TTC549 (cell line): ENCODE results near the gene OR6S1.
"Not testable (repeated sequence)": the region's sequence is repeated elsewhere in the genome, so short reads cannot be mapped to it uniquely, and the experiment has no call there.

Experiments
- FAIRE-seq: peaks from 2 replicates; lab custom pipeline; 2012; peaks lifted over from hg19 to GRCh38; lab: Jason Lieb, UNC

The OR6S1 gene

DNA sequence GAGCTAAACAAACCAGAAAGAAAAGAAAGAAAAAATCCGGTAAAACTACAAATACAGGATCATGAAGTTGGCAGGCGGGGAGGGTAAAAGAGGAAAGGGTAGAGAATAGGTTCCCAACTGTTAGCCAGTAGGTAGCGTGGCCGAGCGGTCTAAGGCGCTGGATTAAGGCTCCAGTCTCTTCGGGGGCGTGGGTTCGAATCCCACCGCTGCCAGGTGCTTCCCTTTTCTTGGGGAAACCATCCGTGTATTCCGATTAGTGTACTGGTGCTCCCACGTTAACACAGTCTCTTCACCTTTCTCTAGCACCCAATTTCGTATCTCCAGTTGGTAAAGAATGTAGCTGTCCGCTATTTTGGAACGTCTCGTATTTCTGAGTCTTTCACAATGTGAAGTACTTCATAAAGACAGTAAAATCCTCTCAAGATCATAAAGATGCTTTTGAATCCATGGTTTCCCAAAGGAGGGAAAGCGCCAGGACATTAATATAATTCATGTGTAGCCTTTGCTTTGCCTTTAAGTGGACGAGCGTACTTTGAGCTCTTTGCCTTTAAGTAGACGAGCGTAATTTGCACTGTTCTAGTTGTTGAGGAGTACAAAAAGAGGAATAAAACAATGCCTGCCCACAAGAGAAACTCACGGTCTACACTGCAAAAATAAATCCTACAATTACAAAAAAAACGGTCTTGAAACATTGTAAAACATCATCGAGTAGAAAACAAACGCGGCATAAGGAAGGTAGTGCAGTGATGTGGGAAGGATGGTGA, 31.3 kb downstream of the OR6S1 start:
- FAIRE-seq: no peak

DNA sequence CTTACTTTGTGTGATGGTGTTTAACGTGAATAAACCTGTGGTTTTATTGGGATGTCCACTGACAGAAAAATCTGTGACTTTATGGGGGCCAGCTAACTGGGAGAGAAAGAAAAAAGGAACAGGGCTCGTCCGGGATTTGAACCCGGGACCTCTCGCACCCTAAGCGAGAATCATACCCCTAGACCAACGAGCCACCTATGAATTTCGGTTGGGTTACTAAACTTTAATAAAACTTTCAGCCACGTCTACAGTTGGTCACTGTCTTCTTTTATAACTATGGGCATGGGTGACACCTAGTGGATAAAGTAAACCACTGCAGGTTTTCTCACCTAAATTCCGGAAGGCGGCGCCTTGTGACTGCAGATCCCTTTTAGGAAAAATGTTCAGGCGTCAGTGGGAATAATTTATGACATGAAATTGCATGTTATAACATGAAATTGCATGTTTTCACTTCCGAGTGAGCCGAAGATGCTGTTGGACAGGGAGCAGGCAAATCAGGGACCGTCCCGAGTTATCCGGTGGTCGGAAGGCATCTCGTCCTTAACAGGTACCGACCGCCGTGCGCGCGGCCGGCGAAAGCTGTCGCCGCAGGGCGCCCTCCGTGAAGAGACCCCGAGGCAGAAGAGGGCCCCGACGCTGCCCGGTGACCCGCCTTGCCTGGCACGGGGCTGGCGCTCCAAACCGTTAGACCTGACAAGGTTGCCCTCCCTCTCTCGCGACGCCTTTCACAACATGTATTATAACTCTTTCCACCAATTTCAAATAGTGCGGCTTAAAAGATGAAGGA, 32.1 kb downstream of the OR6S1 start:
- no peak for FAIRE-seq

DNA sequence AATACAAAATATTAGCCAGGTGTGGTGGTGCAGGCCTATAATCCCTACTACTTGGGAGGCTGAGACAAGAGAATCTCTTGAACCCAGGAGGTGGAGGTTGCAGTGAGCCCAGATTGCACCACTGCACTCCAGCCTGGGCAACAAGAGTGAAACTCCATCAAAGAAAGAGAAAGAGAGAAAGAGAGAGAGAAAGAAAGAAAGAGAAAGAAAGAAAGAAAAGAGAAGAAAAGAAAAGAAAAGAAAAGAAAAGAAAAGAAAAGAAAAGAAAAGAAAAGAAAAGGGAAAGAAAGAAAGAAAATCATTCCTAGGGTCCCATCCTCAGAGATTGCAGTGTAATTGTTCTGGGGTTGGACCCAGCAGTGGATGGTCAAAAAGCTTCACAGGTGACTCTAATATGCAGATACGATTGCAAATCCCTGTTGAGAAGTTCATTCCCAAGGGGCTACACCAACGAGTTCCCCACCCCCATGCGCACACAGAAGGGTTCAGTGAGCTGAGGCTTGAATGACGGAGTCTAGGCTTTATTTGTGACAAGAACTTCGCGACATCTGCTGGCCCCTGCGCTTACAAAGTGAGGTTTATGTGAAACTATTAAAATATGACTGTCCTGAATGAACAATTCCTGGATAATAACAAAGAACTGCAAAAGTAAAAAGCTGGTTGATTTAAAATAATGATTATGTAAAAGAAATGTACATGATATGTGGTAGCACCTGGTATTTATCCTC, 32.9 kb downstream of the OR6S1 start:
- FAIRE-seq: no peak

DNA sequence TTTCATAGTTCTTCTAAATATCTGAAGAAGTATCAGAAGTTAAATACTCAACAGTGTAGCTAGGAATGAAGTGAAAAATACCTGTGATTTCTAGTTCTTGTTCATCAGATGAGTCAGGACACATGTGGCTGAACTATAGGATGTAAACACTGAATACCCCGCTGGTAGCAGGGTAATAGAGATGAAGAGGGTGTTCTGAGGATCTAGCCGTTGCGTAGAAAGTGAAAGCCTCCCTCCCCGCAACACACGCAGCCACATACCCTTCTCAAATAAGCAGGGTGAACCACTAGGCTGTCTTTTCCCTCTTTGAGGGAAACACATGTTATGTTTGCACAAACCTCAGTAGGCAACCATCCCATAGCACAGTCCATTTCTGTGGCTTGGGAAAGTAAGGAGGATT, 33.9 kb downstream of the OR6S1 start:
- no peak for FAIRE-seq

DNA sequence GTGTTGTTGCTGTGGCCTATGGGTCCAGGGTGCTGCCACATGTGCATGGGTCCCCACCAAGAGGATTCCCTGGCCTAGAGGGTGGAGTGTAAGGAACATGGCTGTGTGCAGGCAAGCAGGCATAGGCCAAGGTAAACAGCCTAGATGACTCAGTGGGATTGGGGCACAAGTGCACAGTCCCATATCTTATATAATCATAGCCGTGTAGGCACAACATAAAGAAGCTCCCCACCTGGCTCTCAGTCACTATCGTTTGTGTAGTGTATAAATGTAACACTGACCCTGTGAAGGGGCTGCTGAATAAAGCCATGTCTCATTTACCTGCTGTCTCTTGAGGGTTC, 34.6 kb downstream of the OR6S1 start:
- no peak for FAIRE-seq

DNA sequence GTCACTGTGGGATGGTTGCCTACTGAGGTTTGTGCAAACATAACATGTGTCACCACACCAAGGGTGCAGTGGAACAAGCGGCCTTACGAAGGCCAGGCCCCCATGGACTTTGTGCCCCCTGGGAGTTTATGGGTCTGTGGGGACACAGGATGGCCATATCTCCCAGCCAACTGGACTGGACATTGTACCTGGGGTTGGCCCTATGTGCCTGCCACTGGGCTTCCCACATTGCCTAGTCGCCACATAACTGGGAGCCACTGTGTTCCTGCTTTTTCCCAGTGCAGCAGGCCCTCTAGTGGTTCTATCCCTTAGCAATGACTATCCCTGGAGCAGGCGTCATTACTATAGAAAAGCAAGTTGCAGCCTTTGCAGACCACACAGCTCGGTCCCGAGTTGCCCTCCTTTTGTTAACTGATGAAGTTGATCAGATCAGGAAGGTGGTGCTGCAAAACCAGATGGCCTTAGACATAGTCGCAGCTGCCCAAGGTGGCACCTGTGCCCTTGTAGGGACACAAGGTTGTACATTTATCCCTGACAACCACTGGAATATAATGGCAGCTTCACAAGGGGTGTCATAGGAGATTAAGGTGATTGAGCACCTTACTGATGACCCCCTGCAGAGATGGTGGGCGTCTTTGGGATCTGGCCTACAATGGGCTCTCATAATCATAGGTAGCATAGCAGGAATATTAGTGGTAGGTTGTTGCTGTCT, 35.1 kb downstream of the OR6S1 start:
- FAIRE-seq: no peak

DNA sequence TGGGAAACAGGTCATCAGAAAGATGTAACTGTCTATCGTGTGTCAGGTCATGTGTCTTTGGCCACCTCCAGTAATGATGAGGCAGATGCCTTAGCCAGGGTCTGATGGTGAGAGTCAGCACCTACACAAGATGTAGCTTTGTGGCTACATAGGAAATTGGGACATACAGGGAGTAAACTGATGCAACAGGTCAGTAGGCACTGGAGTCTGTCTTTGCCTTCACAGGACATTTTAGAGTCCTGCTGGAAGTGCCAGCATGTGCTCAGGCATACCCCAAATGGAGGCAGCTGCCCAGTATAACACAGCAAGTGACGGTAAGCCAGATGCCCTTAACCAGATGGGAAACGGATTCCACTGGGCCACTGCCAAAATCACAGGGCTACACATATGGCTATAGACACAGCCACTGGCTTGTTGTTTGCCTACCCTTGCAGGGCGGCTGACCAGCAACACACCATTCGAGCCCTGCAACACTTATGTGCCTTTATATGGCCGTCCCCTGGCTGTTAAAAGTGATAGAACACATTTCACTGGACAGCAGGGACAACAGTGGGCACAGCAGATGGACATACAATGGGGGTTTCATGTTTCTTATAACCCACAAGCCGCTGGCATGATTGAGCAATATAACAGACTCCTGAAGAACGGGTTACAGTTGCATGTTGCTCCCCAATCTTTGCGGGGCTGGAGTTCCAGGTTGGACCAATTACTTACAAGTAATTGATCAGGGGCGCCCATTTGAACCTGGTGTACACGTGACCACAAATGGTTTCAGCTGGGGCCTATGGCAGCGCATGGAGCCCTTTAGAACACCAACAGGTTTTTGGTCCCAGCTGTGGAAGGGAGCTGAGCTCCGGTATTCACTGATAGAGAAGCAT, 37.4 kb downstream of the OR6S1 start:
- FAIRE-seq: no peak

DNA sequence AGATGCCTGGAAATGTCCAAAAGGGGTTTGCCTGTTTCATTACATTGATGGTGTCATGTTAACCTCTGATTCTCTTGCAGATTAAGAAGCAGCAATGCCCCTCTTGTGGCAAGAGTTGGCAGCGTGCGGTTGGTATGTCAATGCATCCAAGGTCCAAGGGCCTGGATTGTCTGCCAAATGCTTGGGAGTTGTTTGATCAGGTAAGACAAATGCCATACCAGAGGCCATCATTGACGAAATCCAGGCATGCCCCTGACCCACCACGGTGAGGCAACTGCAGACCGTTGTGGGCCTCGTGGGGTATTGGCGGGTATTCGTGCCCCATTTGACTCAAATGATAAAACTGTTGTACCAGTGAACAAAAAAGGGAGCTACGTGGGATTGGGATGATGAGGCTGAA, 38.9 kb downstream of the OR6S1 start:
- FAIRE-seq: no peak

DNA sequence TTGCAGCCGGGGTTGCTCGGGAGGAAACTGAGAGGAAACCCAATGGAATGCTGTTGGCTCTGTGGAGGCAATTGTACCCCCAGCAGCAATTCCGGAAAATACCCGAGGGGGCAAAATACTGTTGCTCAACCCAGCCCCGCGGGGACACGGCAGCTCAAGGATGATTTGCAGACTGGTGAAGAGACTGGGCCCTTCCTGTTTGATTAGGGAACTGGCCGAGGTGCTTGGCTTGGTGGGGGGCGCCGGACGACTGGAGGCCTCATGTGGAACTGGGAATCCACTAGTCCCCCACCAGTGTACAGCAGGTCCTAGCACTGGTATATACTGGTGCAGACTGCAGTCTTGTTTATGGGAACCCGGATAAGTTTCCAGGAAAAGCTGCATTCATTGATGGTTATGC, 40.0 kb downstream of the OR6S1 start:
- FAIRE-seq: no peak

DNA sequence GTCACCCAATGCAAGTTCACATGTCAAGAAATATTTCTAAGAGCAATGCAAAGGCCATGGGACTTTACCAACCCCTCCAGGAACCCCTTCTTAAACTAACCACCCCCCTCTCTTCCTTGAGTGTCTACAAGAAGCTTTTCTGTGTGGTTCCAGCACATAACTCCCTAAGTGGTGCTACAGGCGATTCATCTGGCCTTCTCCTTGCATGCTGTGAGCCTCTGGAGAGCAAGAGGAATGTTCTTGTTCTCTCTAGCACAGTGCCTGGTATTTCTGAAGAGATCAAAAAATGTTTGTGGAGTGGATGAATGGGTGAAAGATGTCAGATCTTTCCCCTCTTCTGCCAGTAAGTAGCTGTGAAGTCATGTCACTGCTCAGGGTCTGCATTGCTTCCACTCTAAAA, 44.4 kb downstream of the OR6S1 start:
- FAIRE-seq: no peak

DNA sequence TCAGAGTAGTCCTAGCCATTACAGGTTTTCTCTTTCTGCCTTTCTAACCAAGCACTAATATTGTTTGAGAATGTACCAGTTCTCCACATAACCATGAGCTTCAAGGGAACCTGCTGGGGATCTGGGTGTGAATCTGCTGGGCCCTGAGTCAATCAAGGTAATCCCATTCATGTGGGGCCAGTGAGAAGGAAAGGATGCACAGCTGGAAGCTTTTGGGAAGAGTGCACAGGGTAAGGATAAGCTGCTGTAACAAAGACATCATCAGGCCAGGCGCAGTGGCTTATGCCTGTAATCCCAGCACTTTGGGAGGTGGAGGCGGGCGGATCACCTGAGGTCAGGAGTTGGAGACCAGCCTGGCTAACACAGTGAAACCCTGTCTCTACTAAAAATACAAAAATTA, 45.8 kb downstream of the OR6S1 start:
- FAIRE-seq: not testable (repeated sequence)

DNA sequence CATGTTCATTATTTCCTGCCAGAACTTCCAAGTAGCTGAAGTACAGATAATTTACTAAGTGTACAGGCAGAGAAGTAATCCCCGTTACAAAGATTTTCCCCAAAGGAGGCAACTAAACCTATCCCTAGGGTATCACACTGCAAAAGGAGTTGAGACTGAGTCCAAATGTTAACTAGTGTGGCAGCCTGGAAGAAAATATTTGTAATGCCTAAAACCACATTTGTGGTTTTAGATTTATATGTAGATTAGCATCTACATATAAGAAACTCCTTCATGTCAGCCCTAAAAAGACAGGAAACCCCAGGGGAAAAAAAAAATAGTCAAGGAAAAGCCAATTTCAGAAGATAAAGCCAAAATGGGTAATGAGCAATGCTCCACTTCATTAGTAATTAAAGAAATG, 48.9 kb downstream of the OR6S1 start:
- no peak for FAIRE-seq

DNA sequence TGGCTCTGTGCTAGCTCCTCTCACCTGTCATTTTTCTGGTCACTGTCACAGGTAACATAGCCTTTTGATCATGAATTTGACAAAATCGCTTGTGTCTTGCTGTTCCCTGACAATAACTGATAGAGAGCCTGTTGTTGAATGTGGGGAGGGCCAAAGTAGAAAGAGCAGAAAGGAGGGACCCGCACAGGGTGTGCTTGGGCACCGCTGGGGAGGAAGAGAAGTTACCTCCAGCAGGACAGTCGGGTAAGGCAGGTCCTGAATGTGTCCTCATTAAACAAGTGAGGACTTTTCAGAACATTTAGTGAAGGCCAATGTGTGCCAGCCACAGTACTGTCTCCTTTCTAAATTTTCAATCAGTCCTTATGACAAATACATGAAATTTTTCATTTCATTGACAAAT, 50.3 kb downstream of the OR6S1 start, which contains the start of gene RNASE12:
Gene RNASE12 (minus strand): TSS at position 142 of the 400 bp plus-strand sequence. CDS start 653 bp downstream, outside the sequence.
- FAIRE-seq: no peak
